Hypothalamus (tissue), 51 donors: ENCODE measurements around the gene VIPR1.
"Not testable (repeated sequence)": the region's sequence is repeated elsewhere in the genome, so short reads cannot be mapped to it uniquely, and the experiment has no call there.

ENCODE experiments used
- DNase-seq, 51 donors: peaks; one replicate each; lab custom pipeline; 2025; lab: John Stamatoyannopoulos, UW

Gene VIPR1

DNA sequence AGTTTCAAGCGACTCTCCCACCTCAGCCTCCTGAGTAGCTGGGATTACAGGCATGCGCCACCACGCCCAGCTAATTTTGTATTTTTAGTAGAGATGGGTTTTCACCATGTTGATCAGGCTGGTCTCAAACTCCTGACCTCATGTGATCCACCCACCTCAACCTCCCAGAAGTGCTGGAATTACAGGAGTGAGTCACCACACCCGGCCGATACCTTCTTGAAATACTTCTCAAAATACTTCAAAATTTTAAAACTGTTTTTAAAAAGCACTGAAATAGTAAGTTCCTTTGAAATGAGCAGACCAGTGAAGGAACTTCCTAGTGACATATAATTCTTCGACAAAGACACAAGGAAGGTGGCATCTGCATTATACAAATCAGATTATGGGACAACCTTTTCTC is 54.4 kb downstream of the VIPR1 start:
- DNase-seq: not testable (repeated sequence)

DNA sequence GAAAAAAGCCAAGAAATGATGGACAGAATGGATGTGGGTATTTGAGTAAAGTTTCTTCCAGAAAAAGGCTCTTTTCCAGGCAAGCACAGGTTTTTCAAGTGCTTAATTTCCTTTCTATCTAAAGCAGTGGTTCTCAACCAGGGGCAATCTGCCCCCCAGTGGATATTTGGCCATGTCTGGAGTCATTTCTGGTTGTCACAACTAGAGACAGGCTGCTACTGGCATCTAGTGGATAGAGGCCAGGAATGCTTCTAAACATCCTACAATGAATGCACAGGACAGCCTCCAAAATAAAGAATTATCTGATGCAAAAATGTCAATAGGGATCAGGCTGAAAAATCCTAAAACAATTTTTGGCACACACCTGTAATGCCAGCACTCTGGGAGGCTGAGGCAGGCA is 55.4 kb downstream of the VIPR1 start:
- DNase-seq: no peak

- DNase-seq: no peak
Observed at GRCh38 chr3:42562047-42562907, 59.8 kb downstream of the VIPR1 start.

GRCh38 chr3:42569593-42570142 is 67.2 kb downstream of the VIPR1 start:
- DNase-seq: no peak

DNA sequence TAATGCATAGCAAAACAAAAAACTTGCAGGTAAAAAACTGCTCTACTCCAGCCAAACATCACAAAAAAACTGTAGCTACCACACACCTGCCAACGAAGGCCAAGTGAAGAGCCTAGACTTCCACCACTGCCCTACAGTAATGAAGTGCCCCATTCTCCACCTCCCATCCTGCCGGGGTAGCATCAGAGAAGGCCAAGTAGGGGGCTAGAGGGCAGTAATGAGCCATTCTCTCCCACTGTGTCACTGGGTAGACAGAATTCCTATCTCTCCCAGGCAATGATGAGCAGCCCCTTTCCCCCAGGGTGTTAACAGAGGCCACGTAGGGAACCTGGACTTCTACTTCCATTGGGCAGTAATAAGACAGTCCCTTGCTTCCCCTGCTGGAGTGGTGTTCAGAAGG is 69.8 kb downstream of the VIPR1 start:
- peak in 18 of 51 donors; percentile 4 to 54 (median 21) for DNase-seq

- DNase-seq: no peak
Observed at GRCh38 chr3:42575137-42575741, 72.8 kb downstream of the VIPR1 start.

DNA sequence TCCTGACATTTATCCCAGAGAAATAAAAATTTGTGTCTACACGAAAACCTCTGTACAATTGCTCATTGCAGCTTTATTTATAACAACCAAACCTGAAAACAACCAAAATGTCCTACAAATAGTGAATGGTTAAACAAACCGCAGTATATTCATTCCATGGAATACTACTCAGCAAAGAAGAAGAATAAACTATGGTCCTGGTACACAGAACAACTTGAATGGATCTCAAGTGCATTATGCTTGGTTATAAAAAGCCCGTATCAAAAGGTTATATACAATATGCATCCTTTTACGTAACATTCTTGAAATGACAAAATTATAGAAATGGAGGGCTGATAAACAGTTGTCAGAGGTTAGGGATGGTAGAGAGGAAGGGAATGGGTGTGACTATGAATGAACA is 75.6 kb downstream of the VIPR1 start:
- DNase-seq: no peak

DNA sequence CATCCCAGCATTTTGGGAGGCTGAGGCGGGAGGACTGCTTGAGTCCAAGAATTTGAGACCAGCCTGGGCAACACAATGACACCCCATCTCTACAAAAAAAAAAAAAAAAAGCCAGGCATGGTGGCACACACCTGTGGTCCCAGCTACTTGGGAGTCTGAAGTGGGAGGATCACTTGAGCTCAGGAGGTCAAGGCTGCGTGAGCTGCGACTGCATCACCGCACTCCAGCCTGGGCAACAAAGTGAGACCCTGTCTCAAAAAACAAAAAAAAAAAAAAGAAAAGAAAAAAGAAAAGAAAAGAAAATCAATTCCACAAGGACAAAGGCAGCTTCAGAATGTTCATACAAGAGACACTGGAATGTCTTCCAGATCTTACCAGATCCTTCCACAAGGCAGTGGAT is 76.9 kb downstream of the VIPR1 start:
- not testable (repeated sequence) for DNase-seq

DNA sequence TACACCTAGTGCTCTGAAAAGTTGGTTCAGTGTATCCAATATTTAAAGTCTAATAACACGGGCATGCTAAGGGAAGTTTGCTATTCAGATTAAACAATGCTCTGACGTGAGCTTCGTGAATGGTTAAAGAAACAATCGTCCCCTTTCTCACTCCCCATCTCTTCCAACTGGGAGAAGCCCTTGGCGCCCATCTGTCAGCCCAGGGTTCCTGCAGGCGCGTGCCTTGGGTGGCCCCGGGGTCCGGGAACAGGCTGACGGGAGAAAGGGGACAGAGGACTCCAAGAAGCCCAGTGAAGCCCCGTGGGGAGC is 78.9 kb downstream of the VIPR1 start:
- DNase-seq: peak in 4 of 51 donors; percentile 39 to 59 (median 45)

- peak; percentile 67 to 97 (median 93) for DNase-seq
Observed at GRCh38 chr3:42581709-42582473, 79.4 kb downstream of the VIPR1 start, which contains the start of gene SEC22C. SEC22C (minus strand) TSS chr3:42581967; CDS start chr3:42569046, 12,921 bp downstream.

DNA sequence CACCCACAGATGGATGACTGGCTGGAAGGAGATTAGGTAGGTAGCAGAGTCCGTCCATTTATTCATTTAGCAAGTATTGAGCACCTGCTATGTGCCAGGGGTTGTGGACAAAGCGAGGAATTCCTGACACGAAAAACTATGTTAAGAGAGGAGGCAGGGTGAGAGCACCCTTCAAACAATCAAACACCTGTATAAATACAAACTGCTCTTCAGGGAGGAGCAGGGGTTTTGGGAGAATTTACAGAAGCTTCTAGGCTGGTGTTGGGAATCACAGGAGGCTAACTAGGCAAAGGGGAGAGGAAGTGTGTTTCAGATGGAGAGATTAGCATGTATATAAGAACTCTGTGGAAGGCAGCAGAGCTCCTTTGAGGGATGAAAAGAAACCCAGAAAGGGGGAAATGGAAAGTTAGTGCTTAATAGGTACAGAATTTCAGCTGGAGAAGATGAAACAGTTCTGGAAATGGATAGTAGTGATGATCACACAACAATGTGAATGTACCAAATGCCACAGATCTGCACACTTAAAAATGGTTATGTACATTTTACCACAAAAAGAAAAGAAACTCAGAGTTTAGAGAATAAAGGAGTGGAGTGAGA is 80.1 kb downstream of the VIPR1 start:
- no peak for DNase-seq
